Activated B cell treated with CpG ODN at 0.5 μM for 24 hours (primary cell): Measurements from ENCODE around the gene PAAF1. TPM values are rescaled to one million over a fixed set of nuclear protein-coding genes. Genes with fewer than 3 reads are reported as not detected.

Source experiments
- ATAC-seq: fragments of 200-7000 bp; cut with Tn5 transposase; one replicate; pipeline ENCODE4 v1.10.0; 2021; ENCODE audit warnings: low read depth, mild to moderate bottlenecking, moderate library complexity
- CTCF ChIA-PET: fragments of 350-600 bp; sonication (Branson Sonifier 250); formaldehyde crosslinking; loops from one replicate; lab custom pipeline; 2021; ENCODE audit warnings: antibody characterized with exemption; lab: Charles Lee
- POLR2A ChIA-PET: fragments of 350-600 bp; sonication (Branson Sonifier 250); formaldehyde crosslinking; loops from one replicate; lab custom pipeline; 2021; ENCODE audit warnings: antibody characterized with exemption; lab: Charles Lee
- DNase-seq: peaks from one replicate; pipeline ENCODE4 v3.0.0; 2022
- H3K27ac Mint-ChIP-seq: one replicate; pipeline ENCODE4 v1.8.0; 2020; ENCODE audit warnings: mixed read lengths
- H3K27me3 Mint-ChIP-seq: one replicate; pipeline ENCODE4 v1.8.0; 2021; ENCODE audit warnings: mixed read lengths
- H3K36me3 Mint-ChIP-seq: one replicate; pipeline ENCODE4 v1.8.0; 2021; ENCODE audit warnings: low read depth, mixed read lengths
- H3K4me1 Mint-ChIP-seq: one replicate; pipeline ENCODE4 v1.8.0; 2021; ENCODE audit warnings: mixed read lengths
- H3K4me3 Mint-ChIP-seq: one replicate; pipeline ENCODE4 v1.8.0; 2020; ENCODE audit warnings: mild to moderate bottlenecking, mixed read lengths
- H3K9me3 Mint-ChIP-seq: one replicate; pipeline ENCODE4 v1.8.0; 2020; ENCODE audit warnings: mixed read lengths
- CTCF ChIP-seq: fragments of 200-600 bp; IDR thresholded peaks from one replicate; pipeline ENCODE4 v1.8.0; 2022; ENCODE audit warnings: antibody characterized with exemption, mild to moderate bottlenecking
- intact Hi-C: fragments of 100-400 bp; cut with micrococcal nuclease; formaldehyde crosslinking; loops from one replicate; pipeline ENCODE4 v1.15.1; 2024
- total RNA-seq: library from RNA; stranded (reverse); gene quantifications from 2 replicates; pipeline ENCODE4 v1.2.3, GENCODE V29; 2022

PAAF1 gene
- total RNA-seq, result 19.6 and 20.2 TPM in 2 replicates

GRCh38 chr11:73876424-73877310, at the start of gene PAAF1, which contains the start of gene COA4:
Gene PAAF1 (plus strand): TSS chr11:73876999. CDS start chr11:73877022, 23 bp downstream.
Gene COA4 (minus strand): TSS chr11:73876846. CDS start chr11:73873378, 3,468 bp downstream.
- Mint-ChIP-seq H3K4me1 (peaks cover 34% of the 10 kb centered on the region), H3K27ac (peak within 1 kb of the TSS; percentile 98), H3K36me3 (peaks cover 47% of the 10 kb centered on the region), H3K27me3 (no peaks in the 10 kb centered on the region), H3K4me3 (peak within 1 kb of the TSS; percentile 99), H3K9me3 (no peaks in the 10 kb centered on the region)
- TF ChIP-seq CTCF, result no peak
- intact Hi-C loops, result loop anchor here (1.0 to 2.0 kb wide), 3 partner anchors 88 to 294 kb away; partner anchors contain the start of genes C2CD3, PPME1 and RAB6A
- peak; percentile 80 for DNase-seq
- peak; percentile 98 for ATAC-seq
- POLR2A ChIA-PET, result interaction anchor here (0.7 to 1.0 kb wide), 3 partner anchors 115 to 716 kb away, joined by 3 to 5 read pairs (median 4); partner anchors contain the start of genes C2CD3, POLD3, PPME1 and RAB6A
- CTCF ChIA-PET, result no interaction called here

- no peak for TF ChIP-seq CTCF
- H3K4me1 Mint-ChIP-seq, result no peaks in the 10 kb centered on the region
- DNase-seq (no peak), ATAC-seq (no peak)
- intact Hi-C loops, result no loop called here
- H3K27ac Mint-ChIP-seq, result no peak overlapping the region
- no peak overlapping the region for H3K4me3 Mint-ChIP-seq
- H3K27me3 Mint-ChIP-seq, result no peaks in the 10 kb centered on the region
- peaks cover 52% of the 10 kb centered on the region for H3K36me3 Mint-ChIP-seq
- ChIA-PET POLR2A (no interaction called here), CTCF (no interaction called here)
- H3K9me3 Mint-ChIP-seq, result no peaks in the 10 kb centered on the region
Measured at GRCh38 chr11:73830261-73830660, 46.5 kb upstream of the PAAF1 start.

DNA sequence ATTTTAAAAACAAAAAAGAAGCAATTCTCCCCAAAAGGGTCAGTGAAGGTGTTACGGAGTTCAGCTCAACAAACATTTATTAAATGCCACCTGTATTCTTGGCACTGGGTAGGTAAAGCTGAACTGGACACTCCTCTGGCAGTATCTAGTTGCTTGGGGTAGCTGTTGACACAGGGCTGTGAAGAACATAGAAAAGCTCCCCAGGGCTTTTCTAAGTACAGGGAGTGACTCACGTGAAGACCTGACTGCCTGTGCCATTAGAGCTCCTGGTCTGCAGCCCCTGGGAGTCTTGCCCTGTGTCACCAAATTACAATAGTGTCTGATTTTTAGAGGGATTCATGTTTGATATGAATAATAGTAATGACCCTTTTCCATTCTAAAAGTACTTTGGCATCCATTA, 43.7 kb upstream of the PAAF1 start:
- Mint-ChIP-seq H3K36me3 (peaks cover 44% of the 10 kb centered on the region), H3K4me1 (no peaks in the 10 kb centered on the region), H3K27me3 (no peaks in the 10 kb centered on the region), H3K27ac (no peak overlapping the region), H3K9me3 (no peaks in the 10 kb centered on the region), H3K4me3 (no peak overlapping the region)
- intact Hi-C loops, result no loop called here
- POLR2A ChIA-PET, result no interaction called here
- no peak for TF ChIP-seq CTCF
- CTCF ChIA-PET, result no interaction called here
- ATAC-seq, result no peak
- no peak for DNase-seq

GRCh38 chr11:73838443-73839122, 38.2 kb upstream of the PAAF1 start:
- DNase-seq (no peak), ATAC-seq (no peak)
- Mint-ChIP-seq H3K27ac (no peak overlapping the region), H3K27me3 (no peaks in the 10 kb centered on the region), H3K36me3 (peaks cover 36% of the 10 kb centered on the region), H3K4me1 (no peaks in the 10 kb centered on the region), H3K4me3 (no peak overlapping the region), H3K9me3 (no peaks in the 10 kb centered on the region)
- no peak for TF ChIP-seq CTCF
- intact Hi-C loops, result no loop called here
- ChIA-PET CTCF (no interaction called here), POLR2A (no interaction called here)

DNA sequence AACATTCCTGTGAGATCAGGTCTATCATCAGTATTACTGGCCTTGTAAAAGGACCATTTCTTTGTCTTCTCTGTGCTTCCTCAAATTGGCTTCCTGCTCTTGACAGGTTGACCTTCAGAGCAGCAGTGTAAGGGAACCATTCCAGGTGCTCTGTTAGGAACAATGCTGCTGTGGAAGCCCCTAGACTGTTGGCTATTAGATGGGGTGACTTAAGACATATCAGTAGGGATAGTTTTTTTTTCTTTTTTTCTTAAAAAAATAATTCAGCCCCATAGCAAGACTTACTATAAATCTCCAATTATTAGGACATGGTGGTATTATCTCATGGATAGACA, 37.7 kb upstream of the PAAF1 start:
- intact Hi-C loops, result no loop called here
- Mint-ChIP-seq H3K4me1 (no peaks in the 10 kb centered on the region), H3K27me3 (no peaks in the 10 kb centered on the region), H3K4me3 (no peak overlapping the region), H3K27ac (no peak overlapping the region), H3K36me3 (peaks cover 36% of the 10 kb centered on the region), H3K9me3 (no peaks in the 10 kb centered on the region)
- ChIA-PET POLR2A (no interaction called here), CTCF (no interaction called here)
- TF ChIP-seq CTCF, result no peak
- no peak for DNase-seq
- no peak for ATAC-seq
